HG03575 (cell line): ENCODE data around the gene NEUROD2.

Experiments used
- ATAC-seq: cut with Tn5 transposase; IDR thresholded peaks from one replicate; pipeline ENCODE4 v1.9.1; 2021; ENCODE audit not compliant: unreplicated experiment, insufficient number of reproducible peaks, low FRiP score; ENCODE audit errors: extremely low read depth

The NEUROD2 gene

GRCh38 chr17:39607851-39608130 is at the start of gene NEUROD2:
Gene NEUROD2 (minus strand): TSS chr17:39607920. CDS start chr17:39606599, 1,321 bp downstream.
- no peak for ATAC-seq

DNA sequence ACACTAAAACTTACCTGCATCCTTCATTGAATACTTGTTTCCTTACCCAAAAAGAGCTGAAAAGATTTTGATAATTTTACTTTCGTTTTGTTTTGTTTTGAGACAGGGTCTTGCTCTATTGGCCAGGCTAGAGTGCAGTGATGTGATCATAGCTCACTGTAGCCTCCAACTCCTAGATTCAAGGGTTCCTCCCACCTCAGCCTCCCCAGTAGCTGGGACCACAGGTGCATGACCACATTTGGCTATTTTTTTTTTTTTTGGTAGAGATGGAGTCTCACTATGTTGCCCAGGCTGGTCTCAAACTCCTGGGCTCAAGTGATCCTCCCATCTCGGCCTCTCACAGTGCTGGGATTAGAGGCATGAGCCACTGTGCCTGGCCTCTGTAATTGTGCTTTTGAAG is 47.4 kb upstream of the NEUROD2 start:
- ATAC-seq: no peak

DNA sequence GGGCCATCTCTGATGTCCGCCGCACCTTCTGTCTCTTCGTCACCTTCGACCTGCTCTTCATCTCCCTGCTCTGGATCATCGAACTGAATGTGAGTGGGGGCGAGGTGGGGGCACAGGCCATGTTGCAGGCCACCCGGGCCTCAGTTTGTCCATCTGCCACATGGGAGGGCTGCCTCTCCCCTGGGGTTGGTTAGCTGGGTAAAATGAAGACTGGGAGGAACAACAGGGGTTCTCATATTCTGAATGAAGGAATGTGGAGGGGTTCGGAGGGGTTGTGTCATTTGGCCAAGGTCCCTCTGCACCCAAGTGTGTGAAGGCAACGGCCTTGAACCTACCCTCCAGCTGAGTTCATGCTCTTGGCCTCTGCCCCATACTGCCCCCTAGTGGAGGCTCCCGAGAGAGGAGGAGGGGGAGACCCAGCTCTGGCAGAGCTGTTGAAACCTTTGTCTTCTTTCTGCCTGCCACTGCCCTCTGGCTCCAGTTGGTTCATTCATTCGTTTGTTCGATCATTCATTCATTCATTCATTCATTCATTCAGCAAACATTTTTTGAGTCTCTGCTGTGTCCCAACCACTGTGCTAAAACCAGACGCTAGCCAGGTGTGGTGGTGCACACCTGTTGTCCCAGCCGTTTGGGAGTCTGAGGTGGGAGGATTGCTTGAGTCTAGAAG is 46.1 kb upstream of the NEUROD2 start:
- ATAC-seq: no peak

- no peak for ATAC-seq
Observed at GRCh38 chr17:39653316-39653661, 45.6 kb upstream of the NEUROD2 start.

DNA sequence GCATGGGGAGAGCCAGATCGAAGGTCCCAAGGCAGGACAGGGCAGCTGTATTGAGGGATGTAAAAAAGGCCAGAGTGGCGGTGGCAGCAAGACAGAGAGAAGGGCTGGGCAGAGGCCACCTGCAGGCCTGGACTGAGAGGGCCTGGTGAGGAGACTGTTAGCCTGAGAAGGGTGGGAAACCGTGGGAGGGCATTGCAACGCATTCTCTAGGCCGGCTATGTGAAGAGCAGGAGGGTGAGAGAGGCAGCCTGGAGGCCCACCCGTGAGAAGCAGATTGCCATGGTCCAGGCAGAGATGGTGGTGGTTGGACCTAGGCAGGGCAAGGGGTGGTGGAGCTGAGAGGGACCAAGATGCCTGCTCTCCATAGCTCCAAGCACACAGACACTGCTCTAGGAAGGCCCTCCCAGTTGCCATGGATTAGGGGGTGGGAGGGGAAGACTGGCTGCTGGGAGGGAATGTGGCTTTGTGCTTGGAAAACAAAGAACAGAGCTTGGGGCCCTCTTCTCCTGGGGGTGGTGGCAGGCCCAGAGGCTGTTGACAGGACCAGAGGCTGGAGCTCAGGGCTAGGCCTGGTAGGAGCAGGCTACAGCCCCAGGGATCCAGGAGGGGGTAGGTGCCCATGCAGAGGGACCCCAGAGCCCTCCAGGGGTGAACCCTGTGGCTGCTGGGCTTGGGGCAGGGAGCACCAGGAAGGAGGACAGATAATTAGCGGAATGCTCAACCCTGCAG is 45.0 kb upstream of the NEUROD2 start:
- ATAC-seq: no peak

- no peak for ATAC-seq
Observed at GRCh38 chr17:39651923-39652586, 44.3 kb upstream of the NEUROD2 start.

DNA sequence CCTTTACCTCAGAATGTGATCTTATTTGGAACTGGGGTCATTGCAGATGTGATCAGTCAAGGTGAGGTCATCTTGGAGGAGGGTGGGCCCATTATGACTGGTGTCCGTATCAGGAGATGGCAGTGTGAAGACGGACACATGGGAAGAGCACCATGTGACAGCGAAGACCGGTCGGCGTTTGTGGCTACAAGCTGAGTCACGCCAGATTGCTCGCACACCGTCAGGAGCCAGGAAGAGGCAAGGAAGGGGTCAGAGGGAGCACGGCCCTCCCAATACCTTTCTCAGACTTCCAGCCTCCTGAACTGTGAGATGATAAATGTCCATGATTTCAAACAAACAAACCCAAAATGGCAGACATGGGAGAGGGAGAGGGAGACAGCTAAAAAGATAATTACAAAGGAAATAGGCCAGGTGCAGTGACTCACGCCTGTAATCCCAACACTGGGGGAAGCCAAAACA is 42.4 kb upstream of the NEUROD2 start:
- ATAC-seq: no peak

- no peak for ATAC-seq
Observed at GRCh38 chr17:39648616-39649366, 41.1 kb upstream of the NEUROD2 start.

GRCh38 chr17:39647256-39647655 is 39.5 kb upstream of the NEUROD2 start:
- ATAC-seq: no peak

GRCh38 chr17:39643271-39643670 is 35.6 kb upstream of the NEUROD2 start:
- ATAC-seq: no peak

DNA sequence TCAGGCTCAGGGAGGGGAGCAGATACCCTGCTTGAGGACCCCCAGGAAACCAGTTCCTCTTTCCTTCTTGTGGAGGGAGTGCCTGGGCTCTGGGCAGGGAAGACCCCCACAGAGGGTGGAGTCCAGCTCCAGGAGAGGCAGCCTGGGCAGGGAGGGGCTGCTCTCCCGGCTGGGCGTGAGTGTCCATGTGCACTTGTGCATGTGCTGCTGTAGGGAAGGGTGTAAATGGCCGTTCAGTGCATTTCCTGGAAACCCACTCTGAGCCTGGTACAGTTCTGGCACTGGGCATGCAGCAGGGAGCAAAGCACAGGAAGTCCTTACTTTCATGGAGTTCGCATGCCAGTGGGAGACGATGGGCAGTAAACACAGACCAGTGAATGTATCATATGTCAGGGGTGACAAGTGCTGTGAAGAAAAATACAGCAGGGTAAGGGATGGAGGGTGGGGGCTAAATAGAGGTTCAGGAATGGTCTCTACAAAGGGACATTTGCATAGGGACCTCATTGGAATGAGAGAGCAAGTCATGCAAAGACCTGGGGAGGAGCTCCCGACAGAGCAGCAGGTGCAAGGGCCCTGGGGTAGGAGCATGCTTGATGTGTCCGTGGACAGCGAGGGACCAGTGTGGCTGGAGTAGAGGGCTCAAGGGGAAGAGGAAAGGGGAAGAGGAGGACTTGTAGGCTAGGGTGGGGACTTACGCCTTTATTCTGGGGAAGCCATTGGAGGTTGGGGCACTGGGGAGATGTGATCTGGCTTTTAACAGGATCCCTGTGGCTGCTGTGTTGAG is 34.8 kb upstream of the NEUROD2 start:
- ATAC-seq: no peak

- ATAC-seq: no peak
Observed at GRCh38 chr17:39641883-39642282, 34.2 kb upstream of the NEUROD2 start.

DNA sequence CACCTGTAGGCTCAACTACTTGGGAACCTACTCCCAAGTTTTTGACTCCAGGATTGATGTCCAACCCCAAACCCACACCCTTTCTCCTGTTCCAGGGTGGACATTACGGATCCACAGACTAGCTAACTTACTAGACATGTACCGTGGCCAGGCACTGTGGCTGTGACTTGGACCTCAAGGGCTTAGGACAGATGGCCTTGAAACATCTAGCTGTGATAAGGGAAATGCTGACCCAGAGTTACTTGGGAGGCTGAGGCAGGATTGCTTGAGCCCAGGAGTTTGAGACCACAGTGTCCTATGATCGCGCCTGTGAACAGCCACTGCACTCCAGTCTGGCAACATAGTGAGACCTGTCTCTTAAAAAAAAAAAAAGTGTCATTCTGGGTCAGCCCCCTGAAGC is 33.4 kb upstream of the NEUROD2 start:
- no peak for ATAC-seq

DNA sequence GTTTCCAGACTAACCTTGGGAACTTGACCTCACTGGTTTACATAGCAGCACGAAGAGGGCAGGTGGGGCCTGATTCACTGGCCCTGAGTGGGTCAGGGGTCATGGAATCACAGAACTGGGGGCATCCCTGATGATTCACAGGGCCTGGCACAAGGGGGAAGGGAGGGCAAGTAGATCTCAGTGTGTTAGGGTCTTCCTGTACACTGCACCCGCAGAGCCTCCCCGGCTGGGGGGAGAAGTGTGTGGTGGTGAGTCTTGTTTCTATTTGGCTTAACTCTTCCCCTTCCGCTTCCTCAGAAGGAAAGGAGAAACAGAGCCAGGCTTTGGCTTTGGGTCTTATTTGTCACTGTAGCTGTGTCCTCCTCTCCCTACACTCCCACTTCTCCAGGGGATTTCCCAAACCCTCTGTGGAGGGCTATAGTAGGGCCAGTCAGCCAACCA is 32.9 kb upstream of the NEUROD2 start:
- no peak for ATAC-seq

DNA sequence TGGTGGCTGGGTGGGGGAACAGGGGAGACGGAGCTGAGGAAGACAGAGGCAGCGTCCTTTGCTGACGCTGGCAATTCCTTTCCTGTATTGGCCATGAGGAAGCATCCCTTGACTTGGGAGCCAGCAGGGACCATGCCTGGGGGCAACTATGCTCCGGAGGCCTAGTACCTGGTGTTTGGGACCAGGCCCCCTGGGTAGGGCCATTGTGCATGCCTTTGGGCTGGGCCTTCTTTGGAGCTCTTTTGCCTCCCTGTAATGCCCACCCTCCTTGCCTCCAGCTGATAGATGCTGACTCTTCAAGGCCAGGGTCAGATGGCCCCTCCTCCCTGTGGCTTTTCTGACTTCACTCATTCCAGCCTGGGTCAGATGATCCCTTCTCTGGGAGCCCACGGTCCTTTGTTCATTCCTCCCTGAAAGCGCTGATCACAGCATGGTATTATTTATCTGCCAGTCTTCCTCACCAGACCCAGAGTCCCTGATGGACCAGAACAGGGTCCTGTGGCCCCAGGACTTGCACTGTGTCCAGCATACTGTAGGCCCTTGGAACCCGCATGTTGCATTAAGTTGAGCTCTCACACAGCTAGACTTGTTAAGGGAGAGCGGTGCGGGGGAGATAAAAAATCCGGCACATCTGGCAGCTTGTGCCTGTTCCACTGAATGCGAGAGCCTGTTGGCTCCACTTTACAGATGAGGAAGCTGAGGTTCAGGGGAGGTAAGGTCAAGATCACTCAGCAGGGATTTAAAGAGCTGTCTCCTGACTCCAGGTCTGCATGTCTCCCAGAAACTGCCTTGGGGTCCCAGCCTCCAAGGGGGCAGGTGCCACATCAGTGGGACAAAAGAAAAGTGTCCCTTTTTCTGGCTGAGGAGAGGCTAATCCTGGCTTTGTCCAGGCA is 32.1 kb upstream of the NEUROD2 start:
- ATAC-seq: no peak

DNA sequence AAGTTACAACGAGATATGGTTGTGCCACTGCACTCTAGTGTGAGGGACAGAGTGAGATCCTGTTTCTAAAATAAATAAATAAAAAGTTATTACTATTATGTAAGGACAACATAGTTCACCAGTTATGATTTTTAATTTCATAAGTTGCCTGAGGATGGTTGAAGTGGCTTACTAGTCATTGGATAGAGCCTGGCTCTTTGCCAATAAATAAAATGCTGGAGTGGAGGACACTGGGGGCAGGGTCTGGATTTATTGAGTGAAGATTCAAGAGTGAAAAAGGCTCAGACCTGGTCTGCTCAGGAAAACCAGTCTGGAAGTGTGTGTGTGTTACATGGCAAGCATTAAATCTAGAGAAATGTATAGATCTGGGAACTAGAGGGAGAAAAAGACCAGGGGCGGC is 31.3 kb upstream of the NEUROD2 start:
- no peak for ATAC-seq

- no peak for ATAC-seq
Observed at GRCh38 chr17:39638317-39638716, 30.6 kb upstream of the NEUROD2 start.
